Lower leg skin (tissue), 3 donors: ENCODE measurements around the gene SETDB2.

Experiments
- POLR2A ChIP-seq, 2 donors: fragments of 450-650 bp; IDR thresholded peaks; one replicate each; pipeline ENCODE4 v1.6.1; 2016 to 2017; ENCODE audit warnings: antibody characterized with exemption in 2 of 2, mild to moderate bottlenecking in 1 of 2, moderate library complexity in 1 of 2
- TF ChIP-seq, protein P1 (sequence below), 3 donors: fragments of 450-650 bp; IDR thresholded peaks; one replicate each; pipeline ENCODE4 v1.5.1; 2016; ENCODE audit warnings: antibody characterized with exemption in 3 of 3, mild to moderate bottlenecking in 3 of 3, moderate library complexity in 2 of 3

DNA sequence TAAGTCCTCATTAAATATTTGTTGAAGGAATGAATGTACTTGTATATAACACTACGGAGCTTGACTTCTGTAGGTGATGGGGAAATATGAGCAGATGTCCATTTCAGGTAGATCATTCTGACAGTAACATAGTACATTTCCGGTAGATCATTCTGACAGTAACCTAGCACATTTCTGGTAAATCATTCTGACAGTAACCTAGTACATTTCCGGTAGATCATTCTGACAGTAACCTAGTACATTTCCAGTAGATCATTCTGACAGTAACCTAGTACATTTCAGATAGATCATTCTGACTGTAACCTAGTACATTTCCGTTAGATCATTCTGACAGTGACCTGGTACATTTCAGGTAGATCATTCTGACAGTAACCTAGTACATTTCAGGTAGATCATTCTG lies 54.1 kb downstream of the SETDB2 start:
- TF ChIP-seq, protein P1, sequence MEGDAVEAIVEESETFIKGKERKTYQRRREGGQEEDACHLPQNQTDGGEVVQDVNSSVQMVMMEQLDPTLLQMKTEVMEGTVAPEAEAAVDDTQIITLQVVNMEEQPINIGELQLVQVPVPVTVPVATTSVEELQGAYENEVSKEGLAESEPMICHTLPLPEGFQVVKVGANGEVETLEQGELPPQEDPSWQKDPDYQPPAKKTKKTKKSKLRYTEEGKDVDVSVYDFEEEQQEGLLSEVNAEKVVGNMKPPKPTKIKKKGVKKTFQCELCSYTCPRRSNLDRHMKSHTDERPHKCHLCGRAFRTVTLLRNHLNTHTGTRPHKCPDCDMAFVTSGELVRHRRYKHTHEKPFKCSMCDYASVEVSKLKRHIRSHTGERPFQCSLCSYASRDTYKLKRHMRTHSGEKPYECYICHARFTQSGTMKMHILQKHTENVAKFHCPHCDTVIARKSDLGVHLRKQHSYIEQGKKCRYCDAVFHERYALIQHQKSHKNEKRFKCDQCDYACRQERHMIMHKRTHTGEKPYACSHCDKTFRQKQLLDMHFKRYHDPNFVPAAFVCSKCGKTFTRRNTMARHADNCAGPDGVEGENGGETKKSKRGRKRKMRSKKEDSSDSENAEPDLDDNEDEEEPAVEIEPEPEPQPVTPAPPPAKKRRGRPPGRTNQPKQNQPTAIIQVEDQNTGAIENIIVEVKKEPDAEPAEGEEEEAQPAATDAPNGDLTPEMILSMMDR (IDR thresholded peaks at IDR 0.05) = no peak
- no peak for TF ChIP-seq POLR2A (IDR thresholded peaks at IDR 0.05)
